LNCaP clone FGC (cell line): Measurements from ENCODE around the gene CFAP251.
"Not testable (repeated sequence)": the region's sequence is repeated elsewhere in the genome, so short reads cannot be mapped to it uniquely, and the experiment has no call there.

Experiments
- DNase-seq: peaks from one replicate; pipeline ENCODE4 v3.0.0-alpha.2; 2011; ENCODE audit warnings: low read depth
- H3K4me3 ChIP-seq: 2 replicates; pipeline ENCODE4 v1.5.1; 2011; ENCODE audit warnings: mild to moderate bottlenecking, low read depth, low read length, control low read depth
- TF ChIP-seq, protein P1 (sequence below): IDR thresholded peaks from 2 replicates; pipeline ENCODE4 v1.5.1; 2012; ENCODE audit warnings: mild to moderate bottlenecking; ENCODE audit not compliant: control insufficient read depth, insufficient read depth; ENCODE audit errors: extremely low read depth

The CFAP251 gene

GRCh38 chr12:122031342-122032216, 113.2 kb downstream of the CFAP251 start:
- TF ChIP-seq, protein P1, sequence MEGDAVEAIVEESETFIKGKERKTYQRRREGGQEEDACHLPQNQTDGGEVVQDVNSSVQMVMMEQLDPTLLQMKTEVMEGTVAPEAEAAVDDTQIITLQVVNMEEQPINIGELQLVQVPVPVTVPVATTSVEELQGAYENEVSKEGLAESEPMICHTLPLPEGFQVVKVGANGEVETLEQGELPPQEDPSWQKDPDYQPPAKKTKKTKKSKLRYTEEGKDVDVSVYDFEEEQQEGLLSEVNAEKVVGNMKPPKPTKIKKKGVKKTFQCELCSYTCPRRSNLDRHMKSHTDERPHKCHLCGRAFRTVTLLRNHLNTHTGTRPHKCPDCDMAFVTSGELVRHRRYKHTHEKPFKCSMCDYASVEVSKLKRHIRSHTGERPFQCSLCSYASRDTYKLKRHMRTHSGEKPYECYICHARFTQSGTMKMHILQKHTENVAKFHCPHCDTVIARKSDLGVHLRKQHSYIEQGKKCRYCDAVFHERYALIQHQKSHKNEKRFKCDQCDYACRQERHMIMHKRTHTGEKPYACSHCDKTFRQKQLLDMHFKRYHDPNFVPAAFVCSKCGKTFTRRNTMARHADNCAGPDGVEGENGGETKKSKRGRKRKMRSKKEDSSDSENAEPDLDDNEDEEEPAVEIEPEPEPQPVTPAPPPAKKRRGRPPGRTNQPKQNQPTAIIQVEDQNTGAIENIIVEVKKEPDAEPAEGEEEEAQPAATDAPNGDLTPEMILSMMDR: peak; percentile 49
- DNase-seq: no peak
- no peak overlapping the region for H3K4me3 ChIP-seq

DNA sequence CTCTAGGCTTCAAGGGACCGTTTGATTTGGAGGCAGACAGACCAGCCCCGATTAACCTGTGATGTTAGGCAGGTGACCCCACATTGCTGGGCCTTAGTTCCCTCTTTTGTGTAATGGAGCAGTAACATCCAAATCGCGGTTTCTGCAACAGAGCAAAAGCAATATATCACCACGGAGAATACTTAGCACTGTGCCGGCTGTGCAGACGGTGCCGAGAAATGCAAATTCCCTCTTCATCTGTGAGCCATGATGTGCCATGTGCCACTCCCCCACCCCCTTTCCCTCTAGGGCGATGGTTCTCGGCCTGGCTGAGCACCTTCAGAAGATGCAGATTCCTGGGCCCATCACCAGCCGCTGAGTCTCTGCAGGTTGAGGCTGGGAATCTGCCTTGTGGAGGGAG, 114.2 kb downstream of the CFAP251 start:
- TF ChIP-seq, protein P1: no peak
- no peak overlapping the region for H3K4me3 ChIP-seq
- DNase-seq: no peak

GRCh38 chr12:122035292-122035691, 116.9 kb downstream of the CFAP251 start:
- TF ChIP-seq, protein P1: no peak
- no peak overlapping the region for H3K4me3 ChIP-seq
- peak; percentile 73 for DNase-seq

DNA sequence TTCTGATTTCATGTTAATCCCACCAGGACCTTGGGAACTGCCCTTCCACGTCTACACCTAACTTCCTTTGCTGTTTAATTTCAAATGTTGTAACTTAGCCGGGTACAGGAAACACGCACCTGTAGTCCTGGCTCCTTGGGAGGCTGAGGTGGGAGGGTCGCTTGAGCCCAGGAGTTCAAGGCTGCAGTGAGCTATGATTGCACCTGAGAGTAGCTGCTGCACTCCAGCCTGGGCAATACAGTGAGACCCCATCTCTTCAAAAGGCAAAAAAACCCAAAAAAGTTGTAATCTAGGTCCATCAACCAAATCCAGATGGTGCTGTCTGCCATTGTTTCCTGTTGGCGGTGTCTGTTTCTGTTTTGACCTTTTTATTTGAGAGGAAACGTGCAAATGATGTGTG, 117.8 kb downstream of the CFAP251 start:
- TF ChIP-seq, protein P1: no peak
- H3K4me3 ChIP-seq: no peak overlapping the region
- no peak for DNase-seq

DNA sequence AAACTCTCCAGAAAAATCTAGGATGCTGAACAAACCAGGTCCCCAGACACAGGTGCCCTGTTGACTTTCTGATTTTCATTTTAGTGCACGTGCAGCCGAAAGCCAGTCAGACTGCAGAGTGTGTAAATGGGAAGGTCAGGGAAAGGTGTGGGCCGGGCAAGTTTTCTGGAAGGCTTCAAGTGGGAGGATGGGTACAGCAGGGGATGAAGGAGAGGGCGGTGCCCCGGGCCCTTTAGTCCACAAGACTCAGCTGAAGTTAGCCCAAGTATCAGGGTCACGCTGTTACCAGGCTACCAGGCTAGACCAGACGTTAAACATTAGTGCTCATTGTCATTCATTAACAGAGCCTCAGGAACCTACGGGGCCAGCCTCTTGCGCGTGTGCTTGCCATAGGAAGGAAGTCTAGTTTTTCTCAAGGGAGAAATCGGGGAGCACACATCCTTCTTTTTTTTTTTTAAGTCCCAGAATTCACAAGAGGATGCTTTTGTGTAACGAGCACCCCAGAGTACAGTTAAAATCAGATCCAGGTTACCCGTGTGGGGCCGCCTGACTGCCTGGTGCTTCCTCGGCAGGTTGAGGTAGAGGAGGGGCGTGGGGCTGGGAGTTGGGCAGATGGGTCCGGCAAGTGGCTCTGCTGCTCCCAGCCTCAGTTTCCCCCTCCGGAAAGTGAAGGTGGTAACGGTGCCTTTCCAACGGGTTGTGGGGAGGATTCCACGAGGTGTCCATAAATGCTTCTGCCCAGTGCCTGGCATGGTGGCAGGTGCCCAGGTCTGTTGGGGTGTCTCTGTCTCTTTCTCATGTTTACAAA, 122.4 kb downstream of the CFAP251 start:
- no peak for DNase-seq
- H3K4me3 ChIP-seq: no peak overlapping the region
- TF ChIP-seq, protein P1: no peak

DNA sequence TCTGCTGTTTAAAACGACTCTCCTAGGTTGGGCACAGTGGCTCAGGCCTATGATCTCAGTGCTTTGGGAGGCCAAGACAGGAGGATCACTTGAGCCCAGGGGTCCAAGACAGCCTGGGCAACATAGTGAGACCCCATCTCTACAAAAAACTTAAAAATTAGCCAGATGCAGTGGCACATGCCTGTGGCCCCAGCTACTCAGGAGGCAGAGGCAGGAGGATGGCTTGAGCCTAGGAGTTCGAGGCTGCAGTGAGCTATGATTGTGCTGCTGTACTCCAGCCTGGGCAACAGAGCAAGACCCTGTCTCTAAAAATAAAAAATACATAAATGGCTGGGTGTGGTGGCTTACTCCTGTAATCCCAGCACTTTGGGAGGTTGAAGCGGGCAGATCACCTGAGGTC, 123.1 kb downstream of the CFAP251 start:
- DNase-seq, H3K4me3 ChIP-seq: not testable (repeated sequence)

DNA sequence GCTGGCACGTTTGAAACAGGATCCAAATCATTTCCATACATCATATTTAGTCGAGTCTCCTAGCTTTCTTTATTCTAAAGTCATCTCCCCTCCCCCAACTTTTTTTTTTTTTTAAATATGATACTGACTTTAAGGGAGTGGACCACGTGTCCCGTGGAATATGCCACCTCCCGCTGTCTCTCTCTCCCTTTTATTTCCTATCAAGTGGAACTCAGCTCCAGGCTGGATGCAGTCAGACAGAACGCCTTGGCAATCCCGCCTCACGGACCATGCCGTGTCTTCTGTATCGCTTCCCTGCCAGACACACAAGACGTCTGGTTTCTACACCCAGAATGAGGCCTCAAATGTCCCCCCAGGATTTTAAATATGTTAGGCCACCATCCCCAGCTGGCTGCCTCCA, 124.5 kb downstream of the CFAP251 start:
- DNase-seq: no peak
- TF ChIP-seq, protein P1: no peak
- H3K4me3 ChIP-seq: no peak overlapping the region
